GM21576 (cell line): ENCODE results near the gene TBCB.
"Not testable (repeated sequence)": the region's sequence is repeated elsewhere in the genome, so short reads cannot be mapped to it uniquely, and the experiment has no call there.

ENCODE experiments used
- ATAC-seq: cut with Tn5 transposase; IDR thresholded peaks from one replicate; pipeline ENCODE4 v1.9.1; 2021; ENCODE audit warnings: mild to moderate bottlenecking, moderate library complexity; ENCODE audit not compliant: unreplicated experiment

Gene TBCB

DNA sequence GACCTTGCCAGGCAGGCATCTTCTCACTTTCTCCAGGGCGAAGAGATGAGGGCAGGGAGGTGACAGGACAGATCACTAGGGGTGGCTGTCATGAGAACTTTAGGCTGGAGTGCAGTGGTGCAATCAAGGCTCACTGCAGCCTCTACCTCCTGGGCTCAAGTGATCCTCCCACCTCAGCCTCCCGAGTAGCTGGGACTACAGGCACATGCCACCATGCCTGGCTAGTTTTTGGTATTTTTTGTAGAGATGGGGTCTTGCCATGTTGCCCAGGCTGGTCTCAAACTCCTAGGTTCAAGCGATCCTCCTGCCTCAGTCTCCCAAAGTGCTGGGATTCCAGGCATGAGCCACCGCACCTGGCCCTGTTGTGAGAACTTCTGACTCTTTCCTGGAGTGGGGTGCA, 19.6 kb downstream of the TBCB start:
- ATAC-seq, result not testable (repeated sequence)

DNA sequence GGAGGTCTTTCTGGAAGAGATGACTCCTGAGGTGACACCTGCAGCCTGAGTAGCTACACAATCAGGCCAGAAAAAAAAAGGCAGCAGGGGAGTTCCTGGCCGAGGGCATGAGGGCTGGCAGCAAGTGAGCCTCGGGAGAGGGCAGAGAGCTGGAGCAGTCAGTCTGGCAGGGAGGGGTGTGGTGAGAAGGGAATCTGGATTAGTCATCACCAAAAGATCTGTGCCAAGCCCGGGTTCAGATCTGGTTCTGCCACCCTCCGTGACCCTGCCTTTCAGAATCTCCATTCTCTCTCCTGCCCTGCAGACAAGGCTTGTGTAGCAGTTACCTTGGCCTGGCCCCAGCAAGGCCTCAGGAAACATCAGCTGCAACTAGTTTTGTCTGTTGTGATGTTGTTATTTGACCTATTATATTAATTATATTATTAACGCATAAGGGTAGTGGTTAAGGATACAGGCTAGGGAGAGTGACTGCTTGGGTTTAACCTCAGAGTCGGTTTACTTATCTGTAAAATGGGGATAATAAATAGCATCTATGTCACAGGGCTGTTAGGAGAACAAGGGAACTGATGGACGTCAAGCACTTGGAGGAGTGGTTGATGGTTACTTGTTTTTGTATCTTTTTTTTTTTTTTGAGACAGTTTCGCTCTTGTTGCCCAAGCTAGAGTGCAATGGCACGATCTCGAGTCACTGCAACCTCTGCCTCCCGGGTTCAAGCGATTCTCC, 21.9 kb downstream of the TBCB start:
- no peak for ATAC-seq

DNA sequence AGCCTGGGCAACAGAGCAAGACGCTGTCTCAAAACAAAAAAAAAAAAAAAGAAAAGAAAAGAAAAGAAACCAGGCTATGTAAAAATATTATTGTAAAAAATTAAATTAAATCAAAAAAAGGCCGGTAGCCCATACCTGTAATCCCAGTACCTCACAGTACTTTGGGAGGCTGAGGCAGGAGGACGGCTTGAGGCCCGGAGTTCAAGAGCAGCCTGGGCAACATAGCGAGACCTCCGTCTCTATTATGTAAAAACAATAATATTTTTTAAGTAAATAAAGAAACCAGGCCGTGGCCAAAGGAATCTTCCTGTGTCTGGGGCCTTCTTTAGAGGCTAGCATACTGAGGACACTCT, 23.8 kb downstream of the TBCB start:
- ATAC-seq, result no peak

DNA sequence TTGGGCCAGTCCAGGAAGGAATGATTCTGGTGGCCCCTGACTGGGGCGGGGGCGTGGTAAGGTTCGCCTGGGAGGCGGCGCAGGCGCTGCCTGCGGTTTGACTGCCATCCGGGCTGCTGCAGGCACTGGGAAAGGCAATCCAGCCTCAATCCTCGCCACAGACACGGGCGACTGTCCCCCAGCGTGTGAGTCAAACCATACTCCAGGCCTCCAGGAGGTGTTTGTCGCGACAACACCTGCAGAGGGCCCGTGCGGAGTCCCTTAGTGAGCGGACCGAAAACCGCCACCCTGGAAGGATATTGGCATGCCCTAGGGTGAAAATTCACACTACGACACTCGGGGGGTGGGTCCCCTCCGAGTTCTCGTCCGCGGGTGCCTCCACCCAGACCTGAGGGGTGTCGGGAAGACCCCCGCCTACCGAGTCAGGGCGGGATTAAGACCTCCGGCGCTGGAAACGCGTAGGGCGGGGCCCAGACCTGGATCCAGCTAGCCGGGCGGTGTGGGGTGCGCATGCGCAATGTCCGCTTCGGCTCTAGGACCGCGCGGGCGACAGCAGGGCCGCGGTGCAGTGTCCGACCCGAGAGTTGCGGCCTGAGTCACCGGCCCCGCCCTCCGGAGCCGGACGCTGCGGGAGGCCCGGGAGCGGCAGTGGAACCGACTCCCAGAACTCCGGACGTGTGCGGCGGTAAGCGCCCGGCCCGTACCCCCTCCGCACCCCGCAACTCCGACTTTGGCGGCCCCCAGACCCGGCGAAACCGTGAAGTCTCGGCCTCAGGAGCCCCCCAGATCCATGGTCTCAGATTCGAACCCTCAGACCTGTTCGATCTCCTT, 24.4 kb downstream of the TBCB start, which contains the start of gene CAPNS1:
CAPNS1 (plus strand) TSS at position 594 of the 831 bp plus-strand sequence. CDS start 946 bp downstream, outside the sequence.
- peak; percentile 80 for ATAC-seq

DNA sequence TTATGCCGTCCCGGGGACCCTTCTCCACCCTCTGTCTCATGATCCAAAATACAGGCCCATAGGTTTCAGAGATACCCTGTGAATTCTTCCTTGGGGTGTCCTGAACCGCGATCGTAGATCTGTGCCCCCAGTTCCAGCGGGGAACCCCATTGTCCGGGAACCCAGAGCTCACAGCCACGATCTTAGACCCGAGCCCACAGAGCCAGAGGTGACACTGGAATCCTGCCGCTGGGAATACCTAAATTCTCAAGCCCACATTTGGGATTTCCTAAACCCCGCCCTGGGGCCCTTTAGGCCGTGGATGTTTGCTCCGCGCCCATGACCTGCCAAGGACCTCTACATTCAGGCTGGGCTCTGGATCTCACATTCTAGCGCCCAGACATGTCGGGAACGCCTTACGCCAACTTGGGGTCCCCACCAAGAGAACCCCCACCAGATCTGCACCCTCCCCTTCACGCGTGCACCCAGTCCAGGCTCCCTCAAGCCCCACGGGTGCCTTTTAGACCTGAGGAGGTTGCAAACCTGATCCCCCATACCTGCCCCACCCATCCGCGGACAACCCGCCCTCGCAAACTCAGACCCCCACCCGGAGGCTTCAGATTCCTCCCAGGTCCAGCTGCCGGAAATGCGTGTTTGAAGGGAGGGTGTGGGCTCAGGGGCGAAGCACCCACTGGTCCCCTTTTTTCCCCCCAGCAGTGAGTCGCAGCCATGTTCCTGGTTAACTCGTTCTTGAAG, 25.2 kb downstream of the TBCB start:
- ATAC-seq, result no peak

DNA sequence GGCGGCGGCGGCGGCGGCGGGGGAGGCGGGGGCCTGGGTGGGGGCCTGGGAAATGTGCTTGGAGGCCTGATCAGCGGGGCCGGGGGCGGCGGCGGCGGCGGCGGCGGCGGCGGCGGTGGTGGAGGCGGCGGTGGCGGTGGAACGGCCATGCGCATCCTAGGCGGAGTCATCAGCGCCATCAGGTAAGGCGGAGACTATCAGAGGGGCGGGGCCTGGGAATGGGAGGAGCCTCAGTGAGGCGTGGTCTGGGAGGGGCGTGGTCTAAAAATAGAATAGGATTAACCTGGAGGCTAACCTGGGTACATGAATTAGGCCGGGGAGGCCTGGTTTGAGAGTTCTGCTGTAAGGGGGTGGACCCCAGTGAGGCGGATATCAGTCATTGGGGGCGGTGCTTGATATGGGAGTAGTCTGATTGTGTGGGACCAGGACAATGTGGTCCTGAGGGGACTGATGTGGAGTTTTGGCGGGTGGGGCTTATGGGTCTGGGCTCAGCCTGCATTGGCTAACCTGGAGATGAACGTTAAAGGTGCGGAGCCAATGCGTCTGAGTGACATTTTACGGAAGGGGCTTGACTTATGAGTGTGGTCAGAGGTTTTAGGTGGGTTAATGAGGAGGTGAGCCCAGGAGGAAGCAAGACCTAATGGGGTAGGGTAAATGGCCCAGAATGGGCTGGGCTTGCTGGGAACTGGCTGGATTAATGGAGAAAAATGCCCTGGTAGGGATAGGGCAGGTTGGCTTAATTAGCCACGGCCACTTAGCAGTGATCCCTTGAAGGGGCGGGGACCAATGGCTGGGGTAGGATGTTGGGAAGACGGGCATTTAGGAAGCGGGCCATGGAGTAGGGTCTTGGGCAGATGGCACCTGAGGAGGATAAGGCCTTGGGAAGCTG, 26.0 kb downstream of the TBCB start:
- peak; percentile 46 for ATAC-seq

DNA sequence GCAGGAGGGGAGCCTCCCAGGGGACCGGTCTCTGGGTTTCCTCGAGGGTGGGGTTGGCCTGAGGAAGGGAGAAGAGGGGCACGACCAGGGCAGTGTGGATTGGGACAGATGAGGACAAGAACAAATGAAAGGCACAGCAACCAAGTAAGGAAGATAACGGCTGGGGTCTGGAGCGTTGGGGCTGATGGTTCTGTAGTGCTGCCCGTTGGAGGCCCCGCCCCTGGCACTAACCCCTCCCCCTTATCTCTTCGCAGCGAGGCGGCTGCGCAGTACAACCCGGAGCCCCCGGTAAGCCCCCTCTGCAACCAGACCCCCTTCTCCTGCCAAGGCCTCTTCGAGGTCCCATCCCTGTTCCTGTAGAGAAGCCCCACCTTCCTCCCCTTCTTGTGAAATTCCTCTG, 26.8 kb downstream of the TBCB start:
- no peak for ATAC-seq

DNA sequence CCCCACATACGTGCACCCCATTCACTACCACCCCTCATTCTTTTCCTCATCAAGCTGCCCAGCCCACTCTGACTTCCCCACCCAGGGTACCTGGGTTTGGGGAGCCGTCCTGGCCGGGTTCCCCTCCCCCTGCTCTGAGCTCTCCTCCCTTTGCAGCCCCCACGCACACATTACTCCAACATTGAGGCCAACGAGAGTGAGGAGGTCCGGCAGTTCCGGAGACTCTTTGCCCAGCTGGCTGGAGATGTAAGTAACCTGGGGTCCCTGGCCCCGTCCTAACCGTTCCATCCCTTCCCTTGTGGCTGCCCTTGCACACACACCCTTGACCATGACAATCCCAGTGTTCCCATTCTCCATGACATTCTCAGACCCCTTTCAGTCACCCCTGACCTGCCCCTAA, 27.2 kb downstream of the TBCB start:
- no peak for ATAC-seq

DNA sequence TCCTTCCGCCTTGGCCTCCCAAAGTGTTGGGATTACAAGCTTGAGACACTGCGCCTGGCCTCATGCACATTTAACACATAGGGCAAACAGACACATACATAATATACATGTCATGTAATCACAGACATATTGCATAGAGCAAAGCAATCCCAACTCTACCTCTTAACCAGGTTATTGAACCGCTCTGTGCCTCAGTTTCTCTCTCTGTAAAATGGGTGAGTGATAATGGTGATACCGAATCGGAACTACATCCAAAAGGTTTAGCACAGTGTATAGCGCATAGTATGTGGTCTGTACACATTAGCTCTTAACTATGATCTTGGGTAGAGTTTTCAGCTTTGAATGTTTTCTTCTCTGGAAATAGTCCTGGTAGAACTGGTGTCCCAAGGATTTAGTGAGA, 29.4 kb downstream of the TBCB start:
- no peak for ATAC-seq

DNA sequence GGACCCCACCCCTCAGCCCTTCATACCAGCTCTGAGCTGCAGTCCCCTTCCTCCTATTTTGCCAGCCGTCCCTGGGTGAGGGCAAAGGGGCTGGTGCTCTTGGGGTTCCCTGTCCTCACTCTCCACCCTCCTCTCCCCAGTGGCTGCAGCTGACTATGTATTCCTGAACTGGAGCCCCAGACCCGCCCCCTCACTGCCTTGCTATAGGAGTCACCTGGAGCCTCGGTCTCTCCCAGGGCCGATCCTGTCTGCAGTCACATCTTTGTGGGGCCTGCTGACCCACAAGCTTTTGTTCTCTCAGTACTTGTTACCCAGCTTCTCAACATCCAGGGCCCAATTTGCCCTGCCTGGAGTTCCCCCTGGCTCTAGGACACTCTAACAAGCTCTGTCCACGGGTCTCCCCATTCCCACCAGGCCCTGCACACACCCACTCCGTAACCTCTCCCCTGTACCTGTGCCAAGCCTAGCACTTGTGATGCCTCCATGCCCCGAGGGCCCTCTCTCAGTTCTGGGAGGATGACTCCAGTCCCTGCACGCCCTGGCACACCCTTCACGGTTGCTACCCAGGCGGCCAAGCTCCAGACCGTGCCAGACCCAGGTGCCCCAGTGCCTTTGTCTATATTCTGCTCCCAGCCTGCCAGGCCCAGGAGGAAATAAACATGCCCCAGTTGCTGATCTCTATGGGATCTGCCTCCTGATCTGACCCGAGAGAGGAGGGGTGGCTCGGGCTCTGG, 34.6 kb downstream of the TBCB start:
- no peak for ATAC-seq

DNA sequence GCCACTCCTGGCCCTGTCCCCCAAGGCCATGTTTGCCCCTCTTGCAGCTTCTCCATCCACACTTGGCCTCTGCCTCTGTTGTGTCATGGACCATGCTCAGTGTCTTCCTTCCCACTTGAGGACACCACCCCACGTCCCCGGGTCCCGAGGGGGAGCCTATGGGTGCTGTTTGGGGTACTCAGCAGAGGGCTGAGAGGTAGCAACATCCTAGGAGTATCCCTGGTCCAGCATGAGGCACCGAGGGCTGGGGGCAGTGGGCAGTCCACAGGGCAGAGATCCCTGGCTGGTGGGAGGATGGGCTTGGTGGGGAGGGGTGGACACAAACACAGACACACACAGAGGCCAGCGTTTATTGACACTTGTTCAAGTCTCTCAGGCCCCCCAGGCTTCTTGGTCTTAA, 35.3 kb downstream of the TBCB start:
- ATAC-seq, result no peak

DNA sequence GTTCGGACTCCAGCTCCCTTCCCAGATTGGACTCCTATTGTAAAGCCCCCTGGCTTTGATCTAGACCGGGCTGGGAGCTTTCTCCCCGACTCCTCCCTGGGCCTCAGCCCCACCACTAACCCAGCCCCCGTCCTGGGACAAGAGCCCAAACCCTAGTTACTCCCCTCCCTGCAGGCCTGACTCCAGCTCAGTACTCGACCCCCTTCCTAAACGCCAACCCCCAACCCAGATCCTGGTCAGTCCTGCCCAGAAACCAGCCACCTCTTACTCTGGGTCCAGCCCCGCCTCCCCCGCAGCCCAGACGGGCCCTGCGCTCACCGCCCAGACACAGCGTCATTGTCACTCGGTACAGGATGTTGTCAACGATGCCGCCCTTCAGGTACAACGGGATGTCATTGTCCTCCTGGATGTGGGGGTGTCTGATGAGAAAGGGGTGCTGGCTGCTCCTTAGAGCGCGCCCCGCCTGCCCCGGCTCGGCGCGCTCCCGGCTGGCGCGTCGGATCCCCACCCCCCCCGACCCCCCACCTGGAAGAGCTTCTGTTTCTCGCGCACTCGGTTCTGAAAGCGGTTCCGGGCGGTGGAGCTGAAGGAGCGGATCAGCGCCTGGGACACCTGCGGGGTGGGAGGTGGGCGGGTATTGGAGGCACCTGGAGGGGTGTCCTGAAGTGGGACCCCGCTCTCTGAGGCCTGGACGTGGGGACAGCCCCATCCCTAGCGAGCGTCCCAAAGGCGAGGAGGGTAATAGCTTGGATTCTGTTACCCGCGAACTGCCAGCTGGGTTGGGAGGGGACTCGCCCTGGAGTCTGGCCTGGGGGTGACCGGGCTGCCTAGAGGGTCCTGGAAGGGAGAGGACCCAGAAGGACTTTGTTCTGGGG, 36.1 kb downstream of the TBCB start:
- no peak for ATAC-seq

DNA sequence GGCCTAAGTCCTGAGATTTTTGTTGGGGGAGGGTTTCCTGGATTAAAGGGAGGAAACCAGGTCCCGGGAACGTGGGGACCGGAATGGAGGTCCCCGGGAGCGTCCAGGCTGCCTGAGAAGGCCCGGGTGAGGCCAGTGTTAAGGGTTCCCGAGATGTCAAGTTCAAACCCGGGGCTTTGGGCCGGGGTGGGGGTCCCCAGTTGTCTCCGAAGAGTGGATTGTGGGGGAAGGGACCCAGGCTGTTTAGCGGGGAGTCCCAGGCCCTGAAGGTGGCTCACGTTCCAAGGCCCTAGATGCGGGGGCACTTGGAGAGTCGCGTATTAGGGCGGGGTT, 36.7 kb downstream of the TBCB start:
- ATAC-seq, result no peak

DNA sequence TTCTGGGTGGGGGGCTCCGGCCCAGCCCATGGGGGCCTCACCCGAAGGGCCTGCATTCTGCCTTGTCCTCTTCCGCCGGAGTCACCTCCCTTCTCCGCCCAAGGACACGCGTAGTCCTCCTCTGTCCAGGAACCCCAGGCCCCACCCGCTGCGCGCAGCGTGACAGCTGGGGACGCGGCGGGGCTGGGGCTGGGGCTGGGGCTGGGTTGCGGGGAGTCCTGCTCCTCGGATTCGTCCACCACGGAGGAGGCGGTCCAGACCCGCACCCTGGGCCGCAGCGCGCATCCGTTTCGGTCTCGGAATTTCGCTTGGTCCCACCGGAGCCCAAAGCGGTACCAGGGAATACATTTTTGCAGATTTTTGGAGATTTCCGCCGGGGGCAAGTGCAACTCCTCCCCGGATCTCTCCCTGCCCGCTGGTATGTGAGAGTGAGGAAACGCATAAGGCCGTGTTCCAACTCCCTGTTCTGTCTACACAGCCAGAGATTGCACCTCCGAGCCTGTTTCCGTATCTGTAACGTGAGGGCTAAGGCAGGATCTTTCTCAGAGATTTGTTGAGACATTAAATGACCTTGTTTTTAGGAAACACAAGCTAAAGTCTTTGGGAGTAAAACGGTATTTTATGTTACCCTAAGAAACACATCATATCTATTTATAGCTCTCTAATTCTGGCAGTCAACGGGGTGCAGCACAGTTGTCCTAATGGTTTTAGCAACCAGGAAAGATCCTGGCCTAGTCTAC, 37.3 kb downstream of the TBCB start, which contains the start of gene COX7A1:
COX7A1 (minus strand) TSS at position 96 of the 740 bp plus-strand sequence; CDS start at position 56, 40 bp downstream.
- ATAC-seq, result no peak

DNA sequence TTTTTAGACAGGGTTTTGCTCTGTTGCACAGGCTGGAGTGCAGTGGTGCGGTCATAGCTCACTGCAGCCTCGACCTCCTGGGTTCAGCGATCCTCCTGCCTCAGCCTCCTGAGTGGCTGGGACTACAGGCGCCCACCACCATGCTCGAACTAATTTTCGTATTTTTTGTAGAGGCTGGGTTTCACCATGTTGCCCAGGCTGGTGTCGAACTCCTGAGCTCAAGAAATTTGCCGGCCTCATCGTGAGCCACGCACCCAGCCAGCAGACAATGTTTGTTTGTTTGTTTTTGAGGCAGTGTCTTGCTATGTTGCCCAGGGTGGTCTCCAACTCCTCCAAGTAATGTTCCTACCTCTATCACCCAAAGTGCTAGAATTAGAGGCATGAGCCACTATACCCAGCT, 37.9 kb downstream of the TBCB start:
- no peak for ATAC-seq

DNA sequence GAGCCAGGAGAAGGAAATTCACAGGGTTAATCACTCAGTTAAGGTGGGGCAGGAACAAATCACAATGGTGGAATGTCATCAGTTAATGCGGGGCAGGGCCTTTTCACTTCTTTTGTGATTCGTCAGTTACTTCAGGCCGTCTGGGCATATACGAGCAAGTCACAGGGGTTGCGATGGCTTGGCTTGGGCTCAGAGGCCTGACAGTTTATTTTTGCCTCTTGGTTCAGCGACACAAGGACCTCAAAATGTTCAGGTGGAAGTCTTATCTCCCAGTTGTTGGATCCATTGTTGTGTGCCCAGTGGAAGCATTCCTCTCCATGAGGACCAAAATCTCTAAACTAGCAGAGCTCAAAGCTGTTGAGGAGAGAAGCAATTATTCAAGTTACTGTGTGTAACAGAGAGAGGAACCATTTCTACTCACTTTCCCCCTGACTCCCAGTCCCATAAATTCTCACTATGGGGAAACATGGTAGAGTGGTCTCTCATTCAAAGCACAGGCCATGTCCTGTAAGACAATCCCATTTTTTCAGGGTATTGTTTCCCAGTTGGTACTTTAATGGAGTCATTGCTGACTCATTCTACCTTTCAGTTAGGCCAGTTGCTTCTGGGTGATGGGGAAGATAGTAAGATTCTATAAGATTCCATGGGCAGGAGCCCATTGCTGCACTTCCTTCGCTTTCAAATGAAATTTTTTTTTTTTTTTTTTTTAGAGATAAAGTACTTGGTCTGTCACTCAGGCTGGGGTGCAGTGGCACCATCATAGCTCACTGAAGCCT, 45.7 kb downstream of the TBCB start:
- ATAC-seq, result no peak

DNA sequence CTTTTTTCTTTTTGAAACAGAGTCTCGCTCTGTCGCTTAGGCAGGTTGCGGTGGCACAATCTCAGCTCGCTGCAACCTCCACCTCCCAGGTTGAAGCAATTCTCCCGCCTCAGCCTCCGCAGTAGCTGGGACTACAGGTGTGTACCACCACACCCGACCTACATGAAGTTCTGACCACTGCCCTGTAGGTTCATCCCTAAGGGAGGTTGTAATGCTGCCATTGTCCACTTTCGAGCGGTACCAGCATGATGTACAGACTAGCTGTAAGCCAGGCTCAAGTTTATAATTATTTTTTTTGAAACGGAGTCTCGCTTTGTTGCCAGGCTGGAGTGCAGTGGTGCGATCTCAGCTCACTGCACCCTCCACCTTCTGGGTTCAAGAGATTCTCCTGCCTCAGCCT, 48.5 kb downstream of the TBCB start:
- ATAC-seq, result no peak
